ENCODE results near the gene HTR2A.

DNA sequence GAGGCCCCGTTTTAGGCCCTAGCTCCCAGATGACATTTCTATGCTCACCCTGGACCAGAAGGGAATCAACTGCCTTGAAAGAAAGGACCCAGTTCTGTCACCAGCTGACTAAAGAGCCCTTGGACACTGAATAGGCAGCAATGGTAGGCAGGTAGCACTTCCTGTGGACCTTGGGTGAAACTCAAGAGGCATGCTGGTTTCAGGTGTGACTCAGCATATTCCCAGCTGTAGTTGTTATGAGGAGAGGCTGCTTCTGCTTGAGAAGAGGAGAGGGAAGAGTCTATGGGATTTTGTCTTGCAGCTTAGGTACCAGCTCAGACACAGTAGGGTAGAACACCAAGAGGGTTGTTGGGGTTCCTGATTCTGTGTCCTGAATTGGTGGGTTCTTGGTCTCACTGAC, 37.9 kb upstream of the HTR2A start:
- TF ChIP-seq, protein P1, sequence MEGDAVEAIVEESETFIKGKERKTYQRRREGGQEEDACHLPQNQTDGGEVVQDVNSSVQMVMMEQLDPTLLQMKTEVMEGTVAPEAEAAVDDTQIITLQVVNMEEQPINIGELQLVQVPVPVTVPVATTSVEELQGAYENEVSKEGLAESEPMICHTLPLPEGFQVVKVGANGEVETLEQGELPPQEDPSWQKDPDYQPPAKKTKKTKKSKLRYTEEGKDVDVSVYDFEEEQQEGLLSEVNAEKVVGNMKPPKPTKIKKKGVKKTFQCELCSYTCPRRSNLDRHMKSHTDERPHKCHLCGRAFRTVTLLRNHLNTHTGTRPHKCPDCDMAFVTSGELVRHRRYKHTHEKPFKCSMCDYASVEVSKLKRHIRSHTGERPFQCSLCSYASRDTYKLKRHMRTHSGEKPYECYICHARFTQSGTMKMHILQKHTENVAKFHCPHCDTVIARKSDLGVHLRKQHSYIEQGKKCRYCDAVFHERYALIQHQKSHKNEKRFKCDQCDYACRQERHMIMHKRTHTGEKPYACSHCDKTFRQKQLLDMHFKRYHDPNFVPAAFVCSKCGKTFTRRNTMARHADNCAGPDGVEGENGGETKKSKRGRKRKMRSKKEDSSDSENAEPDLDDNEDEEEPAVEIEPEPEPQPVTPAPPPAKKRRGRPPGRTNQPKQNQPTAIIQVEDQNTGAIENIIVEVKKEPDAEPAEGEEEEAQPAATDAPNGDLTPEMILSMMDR (conservative IDR thresholded peaks at IDR 0.05) = no peak
- TF ChIP-seq ZFX (IDR thresholded peaks at IDR 0.05) = no peak
